ENCODE data around the gene PDE4A.

PDE4A gene

DNA sequence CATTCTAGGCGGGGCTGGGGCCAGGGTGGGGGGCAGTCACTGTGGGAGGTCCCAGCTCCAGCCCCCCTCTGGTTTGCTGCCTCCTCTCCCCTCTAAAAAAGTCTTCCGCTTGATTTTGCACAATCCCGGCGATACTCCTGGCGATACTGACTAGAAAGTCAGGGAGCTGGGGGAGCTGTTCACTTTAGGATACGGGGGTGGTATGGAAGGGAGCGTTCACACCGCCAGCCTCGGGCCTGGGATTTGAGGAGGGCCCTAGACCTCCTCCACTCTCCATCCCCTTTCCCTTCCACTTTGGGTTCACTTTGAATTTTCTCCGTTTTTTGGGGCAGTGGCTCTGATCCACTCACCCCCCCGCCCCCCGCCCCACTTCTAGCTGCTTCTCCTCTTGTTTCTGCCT lies 47.8 kb downstream of the PDE4A start:
- DNase-seq, result no peak

DNA sequence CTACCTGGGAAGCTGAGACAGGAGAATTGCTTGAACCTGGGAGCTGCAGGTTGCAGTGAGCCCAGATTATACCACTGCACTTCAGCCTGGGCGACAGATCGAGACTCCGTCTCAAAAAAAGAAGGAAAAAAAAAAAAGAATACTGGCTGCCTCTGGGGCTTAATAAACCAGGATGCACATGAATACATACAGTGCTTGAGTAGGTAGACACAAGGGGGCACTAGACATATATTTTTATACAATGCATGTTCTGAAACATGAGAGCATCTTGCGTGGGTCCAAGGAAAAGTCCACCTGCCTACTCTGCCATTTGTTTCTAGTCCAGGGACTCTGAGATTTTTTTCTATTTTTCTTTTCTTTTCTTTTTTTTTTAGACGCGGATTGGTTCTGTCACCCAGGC lies 51.6 kb downstream of the PDE4A start:
- DNase-seq, result no peak

DNA sequence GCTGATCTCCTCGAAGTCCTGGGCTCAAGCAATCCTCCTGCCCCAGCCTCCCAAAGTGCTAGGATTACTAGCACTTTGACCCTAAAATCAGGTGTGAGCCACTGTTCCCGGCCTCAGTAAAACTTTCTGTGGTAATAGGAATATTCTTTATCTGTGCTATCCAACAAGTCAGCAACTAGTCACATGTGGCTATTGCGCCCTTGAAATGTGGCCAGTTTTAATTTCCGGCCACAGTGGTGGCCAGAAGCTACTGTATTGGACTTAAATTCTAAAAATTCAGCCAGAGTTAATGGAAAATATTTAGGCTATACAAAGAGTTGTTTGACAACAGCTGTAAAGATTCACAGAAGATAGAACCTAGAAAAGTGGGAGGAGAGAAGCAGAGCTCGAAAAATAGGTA lies 52.9 kb downstream of the PDE4A start:
- DNase-seq, result no peak

DNA sequence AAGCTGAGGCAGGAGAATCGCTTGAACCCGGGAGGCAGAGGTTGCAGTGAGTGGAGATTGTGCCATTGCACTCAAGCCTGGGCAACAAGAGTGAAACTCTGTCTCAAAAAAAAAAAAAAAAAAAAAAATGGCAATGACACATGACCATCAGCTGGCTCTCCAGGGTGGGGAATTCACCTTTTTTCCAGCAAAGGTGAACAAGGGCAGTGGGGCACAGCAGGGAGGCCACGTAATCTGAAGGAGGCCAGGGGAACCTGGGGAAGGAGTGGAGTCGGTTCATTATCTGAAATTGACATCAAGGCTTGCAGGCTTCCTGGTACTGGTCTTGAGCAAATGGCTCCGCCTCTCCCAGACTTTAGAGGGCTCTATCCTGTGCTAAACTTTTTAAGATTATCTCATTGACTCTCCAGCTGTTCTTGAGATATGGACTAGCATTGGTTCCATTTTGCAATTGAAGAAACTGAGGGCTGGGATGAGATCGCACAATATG lies 54.7 kb downstream of the PDE4A start:
- DNase-seq, result no peak

DNA sequence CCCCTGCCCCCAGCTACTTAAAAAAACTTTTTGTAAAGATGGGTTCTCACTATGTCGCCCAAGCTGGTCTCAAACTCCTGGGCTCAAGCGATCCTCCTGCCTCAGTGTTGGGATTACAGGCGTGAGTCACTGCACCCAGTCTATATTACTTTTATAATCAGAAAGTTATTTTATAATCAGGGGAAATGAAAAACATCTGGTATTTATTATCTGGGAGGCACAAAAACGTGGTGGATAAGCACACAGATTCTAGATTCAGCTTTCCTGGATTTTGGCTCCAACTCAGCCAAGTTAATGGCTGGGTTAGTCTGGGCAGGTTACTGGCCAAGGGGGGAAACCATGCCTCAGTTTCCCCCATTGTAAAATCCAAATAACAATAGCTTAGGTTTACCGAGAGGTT lies 58.1 kb downstream of the PDE4A start:
- no peak for DNase-seq

DNA sequence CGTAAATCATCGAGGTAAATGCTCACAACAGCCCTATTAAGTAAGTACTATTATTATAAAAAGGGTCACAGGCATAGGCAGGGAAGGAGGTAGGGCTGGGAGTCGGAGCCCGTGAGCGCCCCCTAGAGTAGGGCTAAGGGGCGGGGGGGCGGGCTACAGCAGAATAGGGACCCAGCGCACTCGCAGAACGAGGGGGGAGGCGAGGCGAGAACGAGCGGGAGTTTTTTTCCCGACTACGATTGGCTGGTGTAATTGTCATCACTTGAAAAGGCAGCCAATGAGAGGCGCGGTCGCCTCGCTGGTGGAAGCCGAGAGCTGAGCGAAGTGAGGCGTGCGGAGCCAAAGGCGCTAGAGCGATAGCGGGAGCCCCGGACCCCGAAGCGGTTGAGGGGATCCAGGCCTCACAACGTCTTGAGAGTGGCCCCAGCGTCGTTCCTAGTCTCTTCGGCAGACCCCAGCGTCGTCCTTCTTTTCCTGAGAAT lies 58.6 kb downstream of the PDE4A start:
- peak; percentile 72 to 83 (median 78) for DNase-seq

DNA sequence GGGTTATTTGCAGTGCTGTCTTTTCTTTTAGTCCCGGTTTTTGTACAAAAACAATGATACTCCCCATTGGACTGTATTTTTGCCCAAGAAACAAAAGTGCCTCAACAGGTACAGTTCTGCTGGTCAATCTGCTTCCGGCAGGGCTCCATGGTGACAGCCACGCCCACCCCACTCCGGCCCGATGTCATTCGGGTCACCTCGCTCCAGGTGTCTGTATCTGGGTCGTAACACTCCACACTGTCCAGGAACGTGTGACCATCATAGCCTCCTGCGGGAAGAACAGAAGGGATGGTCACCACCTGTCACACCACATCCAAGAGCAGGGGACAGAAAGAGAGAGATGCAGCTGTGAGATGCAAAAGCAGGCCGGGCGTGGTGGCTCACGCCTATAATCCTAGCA lies 66.2 kb downstream of the PDE4A start:
- no peak for DNase-seq

DNA sequence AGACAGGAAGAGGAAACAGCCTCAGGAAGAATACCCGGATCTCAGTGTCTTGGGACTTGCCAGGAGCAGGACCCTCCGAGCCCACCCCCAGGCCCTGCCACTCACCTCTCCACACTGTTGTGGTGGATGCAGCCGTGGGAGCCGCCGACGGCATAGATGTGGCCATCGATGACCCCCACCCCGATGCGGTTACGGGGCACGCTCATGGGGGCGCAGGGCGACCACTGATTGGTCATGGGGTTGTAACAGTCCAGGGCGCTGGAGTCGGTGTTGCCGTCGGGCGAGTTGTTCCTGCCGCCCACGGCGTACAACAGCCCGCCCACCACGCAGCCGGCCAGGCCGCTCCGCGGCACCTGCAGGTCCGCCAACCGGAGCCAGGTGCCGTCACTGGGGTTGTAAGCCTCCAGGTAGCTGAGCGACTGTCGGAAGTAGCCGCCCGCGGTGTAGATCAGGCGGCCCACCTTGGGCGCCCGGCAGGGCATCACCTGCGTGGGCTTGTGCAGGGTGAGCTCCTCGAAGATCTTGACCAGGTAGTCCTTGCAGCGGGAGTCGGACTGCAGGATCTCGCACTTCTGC lies 71.2 kb downstream of the PDE4A start:
- no peak for DNase-seq

DNA sequence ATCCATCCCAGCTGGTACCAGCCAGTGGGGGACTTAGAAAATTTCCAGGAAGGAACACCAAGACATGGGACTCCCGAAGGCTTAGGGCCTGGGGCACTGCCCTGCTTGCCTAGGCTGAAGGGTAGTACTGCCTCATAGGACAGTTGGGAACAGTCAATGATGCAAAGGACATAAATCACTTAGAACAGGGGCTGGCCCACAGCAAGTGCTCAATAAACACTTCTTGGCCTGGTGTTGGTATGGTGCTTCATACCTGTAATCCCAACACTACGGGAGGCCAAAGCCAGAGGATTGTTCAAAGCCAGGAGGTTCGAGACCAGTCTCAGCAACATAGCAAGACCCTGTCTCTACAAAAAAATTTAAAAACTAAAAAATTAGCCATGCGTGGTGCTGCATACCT lies 77.0 kb downstream of the PDE4A start:
- DNase-seq, result no peak

DNA sequence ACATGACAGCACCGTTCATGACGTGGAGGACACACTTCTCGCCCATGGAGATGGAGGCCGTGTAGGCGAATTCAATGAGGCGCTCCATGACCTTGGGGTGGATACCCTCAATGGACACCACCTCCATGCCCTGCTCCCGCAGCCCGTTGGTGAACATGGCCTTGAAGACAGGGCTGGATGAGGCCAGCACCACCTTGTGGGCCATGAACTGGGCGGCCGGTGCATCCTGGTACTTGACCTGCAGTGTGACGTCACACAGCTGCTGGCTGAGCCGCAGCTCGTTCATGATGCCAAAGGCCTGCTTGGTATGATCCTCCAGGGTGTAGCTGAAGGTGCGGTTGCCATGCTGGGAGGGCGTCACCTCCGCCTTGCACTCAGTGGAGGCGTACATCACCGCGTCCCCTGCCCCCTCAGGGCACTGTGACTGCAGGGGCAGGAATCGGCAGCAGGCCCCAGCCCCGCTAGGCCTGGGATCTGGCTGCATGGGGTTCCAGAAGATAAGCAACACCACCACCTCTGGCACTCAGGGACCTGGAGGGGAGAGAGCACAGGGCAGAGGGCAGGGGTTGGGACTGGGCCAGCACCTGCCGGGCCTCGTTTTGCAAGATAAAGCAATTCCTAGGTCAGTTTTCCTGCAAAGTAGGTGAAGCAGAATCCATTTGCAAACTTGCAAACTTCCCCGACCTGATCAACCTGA lies 79.4 kb downstream of the PDE4A start:
- DNase-seq, result no peak

DNA sequence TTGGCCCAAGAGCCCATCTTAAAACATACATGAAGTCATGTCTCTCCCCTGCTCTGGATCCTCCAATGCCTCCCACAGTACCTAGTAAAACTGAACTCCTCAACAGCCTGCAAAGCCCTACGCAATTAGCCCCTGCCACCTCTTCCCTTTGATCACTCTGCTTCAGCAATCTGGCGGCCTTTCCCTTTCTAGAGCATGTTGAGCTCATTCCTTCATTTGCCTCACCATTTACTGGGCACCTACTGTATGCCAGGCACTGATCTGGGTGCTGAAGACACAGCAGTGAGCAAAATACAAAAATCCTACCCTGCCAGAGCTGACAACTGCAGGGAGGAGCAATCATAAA lies 79.9 kb downstream of the PDE4A start:
- DNase-seq, result no peak

DNA sequence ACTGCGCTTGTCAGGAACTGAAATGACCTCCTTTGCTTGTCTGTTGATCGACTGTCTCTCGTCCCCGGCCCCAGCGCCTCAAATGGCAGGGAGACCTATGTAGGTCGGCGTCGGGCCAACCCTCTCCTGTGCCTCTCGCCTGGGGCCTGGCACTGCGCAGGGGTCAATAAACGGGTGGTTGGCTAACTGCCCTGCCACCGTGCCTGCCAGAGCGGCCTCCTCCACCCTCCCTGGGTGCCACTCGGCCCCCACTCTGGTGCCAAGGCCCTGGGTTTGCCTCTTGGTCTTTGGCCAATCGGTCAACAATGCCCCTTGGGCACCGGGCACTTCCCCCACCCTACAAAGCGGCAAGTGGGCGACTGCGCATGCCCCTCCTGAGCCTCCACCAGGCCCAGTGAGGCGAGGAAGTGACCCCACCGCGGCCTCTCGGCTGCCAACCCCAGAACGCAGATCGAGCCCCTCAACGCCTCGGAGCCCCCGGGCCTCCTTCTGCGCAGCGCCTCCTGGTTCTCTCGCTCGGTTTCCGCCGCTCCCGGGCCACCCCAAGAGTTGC lies 81.7 kb downstream of the PDE4A start:
- DNase-seq, result peak in 3 of 4 experiments; percentile 23 to 49 (median 36)

DNA sequence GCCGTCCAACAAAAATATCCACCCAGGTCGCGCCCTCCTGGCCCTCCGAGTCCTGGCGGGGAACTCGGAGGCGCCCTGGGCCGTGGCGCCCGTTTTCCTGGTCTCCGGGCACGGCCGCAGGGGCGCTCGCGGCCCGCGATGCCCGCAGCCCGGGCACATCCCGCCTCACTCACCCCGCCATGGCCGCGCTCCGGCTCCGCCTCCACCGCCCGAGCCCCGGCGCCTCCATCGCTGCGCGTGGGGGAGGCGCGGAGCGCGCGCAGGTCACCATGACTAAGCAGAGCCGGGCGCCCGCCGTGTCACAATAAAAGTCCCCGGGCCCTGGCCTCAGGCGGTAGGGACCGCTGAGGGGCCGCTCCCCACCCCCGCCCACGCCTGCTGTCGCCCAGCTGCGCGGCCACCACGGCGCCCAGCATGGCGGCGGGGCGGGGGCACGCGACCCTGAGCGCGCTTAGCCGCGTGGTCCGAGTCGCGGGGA lies 82.2 kb downstream of the PDE4A start:
- peak; percentile 69 to 85 (median 72) for DNase-seq

DNA sequence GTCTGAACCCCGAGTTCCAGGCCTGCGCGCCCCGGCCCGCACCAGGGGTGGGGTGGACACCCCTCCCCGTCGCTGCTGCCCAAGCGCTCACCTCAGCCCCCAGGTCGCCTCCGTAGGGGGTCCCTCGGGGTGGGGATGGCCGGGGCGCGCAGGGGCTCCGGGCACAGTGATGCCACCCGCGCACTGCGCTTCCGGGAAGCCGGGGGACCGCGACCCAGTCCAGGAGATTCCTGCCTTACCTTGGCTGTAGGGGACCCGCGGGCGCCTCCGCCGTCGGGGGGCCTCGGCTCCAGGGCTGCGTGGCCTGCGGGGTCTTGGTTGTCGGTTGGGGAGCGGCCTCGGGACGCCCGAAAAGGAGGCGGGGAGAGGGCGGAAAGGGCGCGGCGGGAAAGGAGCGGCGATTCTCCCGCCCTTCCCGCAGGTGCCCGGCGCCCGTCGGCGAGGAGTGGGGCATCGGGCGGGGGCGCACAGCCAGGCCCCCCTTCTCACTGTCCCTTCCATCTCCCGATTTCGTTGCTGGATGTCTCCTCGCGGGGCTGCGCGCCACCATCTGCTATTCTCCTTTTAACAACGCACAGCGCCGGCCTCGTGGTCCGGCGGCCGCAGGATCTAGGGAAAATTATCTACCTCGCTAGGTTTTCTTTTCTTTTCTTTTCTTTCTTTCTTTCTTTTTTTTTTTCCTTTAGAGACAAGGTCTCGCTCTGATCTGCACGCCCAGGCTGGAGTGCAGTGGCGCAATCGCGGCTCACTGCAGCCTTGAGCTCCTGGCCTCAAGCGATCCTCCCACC lies 82.9 kb downstream of the PDE4A start, which contains the start of gene KEAP1:
TSS of gene KEAP1 (minus strand) at position 355 of the 788 bp plus-strand sequence. CDS start 3,323 bp downstream, outside the sequence.
- peak in 1 of 4 experiments; percentile 46 for DNase-seq

DNA sequence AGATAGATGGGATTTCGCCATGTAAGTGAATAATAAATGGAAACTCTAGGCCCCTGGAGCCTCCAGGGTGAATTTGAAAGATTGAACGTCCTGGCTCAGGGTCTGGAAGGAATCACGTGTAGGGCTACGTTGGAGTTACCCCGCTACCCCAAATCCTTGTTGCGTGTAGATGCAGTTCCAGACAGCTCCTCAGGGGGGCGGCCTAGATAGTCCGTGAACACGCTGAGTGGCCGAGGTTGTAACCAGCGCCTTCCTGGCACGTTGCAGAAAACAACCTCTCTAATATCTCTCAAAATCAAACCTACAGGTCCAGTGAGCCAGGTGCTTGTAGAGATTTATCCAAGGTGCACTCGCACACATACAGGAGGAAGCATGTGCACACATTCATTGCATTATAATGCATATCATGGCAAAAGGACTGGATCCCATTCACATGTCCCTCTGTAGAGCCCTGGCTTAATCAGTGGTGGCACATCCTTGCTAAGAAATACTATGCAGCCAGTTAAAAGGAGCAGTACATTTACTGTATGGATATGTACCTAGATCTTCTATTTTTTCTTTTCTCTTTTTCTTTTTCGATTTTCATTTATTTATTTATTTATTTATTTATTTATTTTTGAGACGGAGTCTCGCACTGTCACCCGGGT lies 85.4 kb downstream of the PDE4A start:
- DNase-seq, result peak; percentile 39 to 77 (median 72)

DNA sequence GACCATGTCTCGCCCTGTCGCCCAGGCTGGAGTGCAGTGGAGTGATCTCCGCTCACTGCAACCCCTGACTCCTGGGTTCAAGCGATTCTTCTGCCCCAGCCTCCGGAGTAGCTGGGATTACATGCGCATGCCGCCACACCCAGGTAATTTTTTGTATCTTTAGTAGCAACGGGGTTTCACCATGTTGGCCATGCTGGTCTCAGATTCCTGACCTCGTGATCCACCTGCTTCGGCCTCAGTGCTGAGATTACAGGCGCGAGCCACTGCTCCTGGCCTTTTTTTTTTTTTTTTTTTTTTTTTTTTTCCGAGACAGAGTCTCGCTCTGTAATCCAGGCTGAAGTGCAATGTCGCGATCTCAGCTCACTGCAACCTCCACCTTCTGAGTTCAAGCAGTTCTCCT lies 87.7 kb downstream of the PDE4A start:
- DNase-seq, result no peak

DNA sequence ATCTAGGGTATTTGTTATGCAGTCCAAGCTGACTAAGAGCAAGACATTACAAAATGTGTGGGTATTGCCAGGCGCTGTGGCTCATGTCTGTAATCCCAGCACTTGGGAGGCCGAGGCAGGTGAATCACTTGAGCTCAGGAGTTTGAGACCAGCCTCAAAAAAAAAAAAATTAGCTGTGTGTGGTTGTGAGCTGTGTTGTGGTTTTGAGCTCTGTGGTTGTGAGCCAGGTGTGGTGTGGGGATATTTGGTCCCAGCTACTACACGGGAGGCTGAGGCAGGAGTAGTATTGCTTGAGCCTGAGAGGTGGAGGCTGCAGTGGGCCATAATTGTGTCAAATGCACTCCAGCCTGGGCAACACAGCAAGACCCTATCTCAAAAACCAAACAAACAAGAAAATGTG lies 88.4 kb downstream of the PDE4A start:
- DNase-seq, result no peak

DNA sequence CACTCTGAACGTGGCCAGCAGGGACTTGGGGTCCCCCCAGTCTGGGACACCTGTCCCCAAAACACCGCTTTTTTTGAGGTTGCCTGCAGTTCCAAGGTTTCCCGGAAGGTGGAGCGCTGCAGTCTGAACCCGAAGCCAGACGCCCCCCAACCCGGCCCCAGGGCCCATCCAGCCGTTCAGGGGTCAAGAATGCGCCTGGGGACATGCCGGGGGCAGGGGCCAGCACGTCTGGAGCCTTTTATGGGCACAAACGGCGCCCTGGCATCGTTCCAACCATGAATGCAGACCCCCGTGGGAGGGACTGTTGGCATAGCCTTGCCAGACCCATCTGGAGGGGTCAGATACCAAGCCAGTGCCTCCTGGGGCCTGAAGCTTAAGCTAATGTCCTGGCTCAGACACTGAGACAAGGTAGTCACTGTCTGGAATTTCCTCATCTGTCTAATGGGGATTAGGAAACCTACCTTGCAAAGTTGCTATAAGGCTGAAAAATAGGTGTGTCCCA lies 90.0 kb downstream of the PDE4A start:
- DNase-seq, result peak; percentile 23 to 57 (median 40)

DNA sequence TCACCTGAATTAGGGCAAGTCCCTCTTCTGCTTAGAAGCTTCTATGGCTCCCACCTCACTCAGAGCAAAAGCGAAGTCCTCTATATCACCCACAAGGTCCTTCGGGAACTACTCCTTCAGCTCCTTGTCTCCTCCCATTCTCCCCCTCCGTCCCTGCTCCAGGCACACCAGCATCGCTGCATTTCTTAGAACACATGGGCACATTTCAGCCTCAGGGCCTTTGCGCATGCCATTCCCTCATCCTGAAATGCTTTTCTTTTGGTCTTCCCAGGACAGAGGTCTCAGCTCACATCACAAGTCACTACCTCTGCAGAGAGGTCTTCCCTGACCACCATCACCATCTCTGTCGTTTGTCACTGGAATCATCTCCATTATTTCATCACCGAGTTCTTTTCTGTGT lies 92.9 kb downstream of the PDE4A start:
- no peak for DNase-seq

DNA sequence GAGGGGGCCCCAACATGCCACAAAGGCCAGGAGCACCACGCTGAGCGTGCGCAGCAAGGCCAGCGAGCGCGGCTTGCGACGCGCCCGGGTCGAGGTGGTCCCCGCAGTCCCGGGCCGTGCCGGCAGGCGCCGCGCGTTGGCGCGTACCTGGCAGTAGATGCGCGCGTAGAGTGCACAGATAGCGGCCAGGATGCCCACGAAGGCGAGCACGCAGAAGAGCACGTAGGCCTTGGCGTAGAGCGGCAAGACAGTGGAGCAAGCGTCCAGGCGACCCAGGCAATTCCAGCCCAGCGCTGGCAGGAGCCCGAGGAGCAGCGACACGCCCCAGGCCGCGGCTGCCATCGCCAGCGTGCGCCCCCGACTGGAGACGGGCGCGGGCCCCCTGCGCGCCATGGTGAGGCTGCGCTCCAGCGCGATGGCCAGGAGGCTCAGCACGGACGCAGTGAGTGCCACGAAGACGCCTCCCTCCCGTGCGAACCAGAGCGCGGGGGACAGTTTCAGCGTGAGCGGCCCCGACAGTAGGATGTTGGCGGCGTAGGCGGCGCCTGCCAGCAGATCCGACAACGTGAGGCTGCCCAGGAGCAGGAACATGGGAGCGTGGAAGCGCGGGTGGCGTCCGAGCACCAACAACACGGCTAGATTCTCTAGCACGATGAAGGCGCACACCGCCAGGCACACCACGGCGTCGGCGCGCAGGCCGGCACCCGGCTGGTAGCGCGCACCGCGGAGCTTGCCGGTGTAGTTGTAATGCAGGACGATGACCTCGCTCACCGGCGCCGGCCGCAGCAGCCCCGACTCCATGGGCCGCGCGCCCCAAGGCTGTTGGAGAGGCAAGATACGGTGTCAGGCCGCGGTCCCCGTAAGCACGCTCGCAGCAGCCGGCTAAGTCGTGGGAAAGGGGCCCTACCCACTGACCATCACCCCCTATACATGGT lies 94.1 kb downstream of the PDE4A start:
- DNase-seq, result peak in 1 of 4 experiments; percentile 29

DNA sequence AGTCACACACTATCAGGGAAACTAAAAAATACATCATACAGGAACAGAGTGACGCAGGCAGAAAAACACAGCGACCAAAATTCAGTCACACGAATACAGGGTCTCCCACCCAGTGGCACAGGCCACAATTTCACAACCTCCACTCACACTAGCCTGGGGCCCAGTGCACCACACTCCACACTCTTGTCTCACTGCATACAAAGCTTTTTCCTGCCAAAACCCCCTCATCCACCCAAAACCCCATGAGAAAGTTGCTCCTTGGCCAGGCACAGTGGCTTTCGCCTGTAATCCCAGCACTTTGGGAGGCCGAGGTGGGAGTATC lies 95.7 kb downstream of the PDE4A start:
- no peak for DNase-seq

Data from activated naive CD4-positive, alpha-beta T cell (primary cell).